HepG2 (cell line): ENCODE data around the gene DQX1. TPM values are rescaled to one million over a fixed set of nuclear protein-coding genes. Genes with fewer than 3 reads are reported as not detected.
A peak's percentile ranks its signal among the peaks of the same experiment; 100 is the strongest.

Experiments used
- ATAC-seq: fragments of 200-7000 bp; cut with Tn5 transposase; 3 replicates; pipeline ENCODE4 v1.9.1; 2020; ENCODE audit warnings: mild to moderate bottlenecking, moderate library complexity
- BruUV-seq: library from RNA; stranded (reverse); fragments of 400-500 nt; replicated peaks from 2 replicates; lab custom pipeline; 2021; lab: Mats Ljungman, UMichigan
- CTCF ChIA-PET: fragments of 300-600 bp; formaldehyde crosslinking; extraction: SDS; loops from one replicate; lab custom pipeline; 2021; ENCODE audit warnings: low total read pairs, inconsistent platforms, low intra/inter-chr PET ratio; lab: Yijun Ruan, JAX
- POLR2A ChIA-PET: fragments of 350-600 bp; sonication (Branson Sonifier 250); formaldehyde crosslinking; loops from one replicate; lab custom pipeline; 2020; ENCODE audit warnings: antibody characterized with exemption, inconsistent platforms; lab: Yijun Ruan, JAX
- DNase-seq: peaks from one replicate; pipeline ENCODE4 v3.0.0-alpha.2; 2015; ENCODE audit warnings: low spot score
- FAIRE-seq: peaks from 3 replicates; lab custom pipeline; 2011; peaks lifted over from hg19 to GRCh38; lab: Jason Lieb, UNC
- H2AFZ ChIP-seq: one replicate; pipeline ENCODE4 v1.6.1; 2011; ENCODE audit warnings: low read length, inconsistent platforms
- H3K27ac ChIP-seq: fragments of 300-600 bp; 3 replicates; pipeline ENCODE4 v1.8.0; 2011; ENCODE audit warnings: mixed run types, mild to moderate bottlenecking, mixed read lengths, low read length, inconsistent platforms; ENCODE audit not compliant: insufficient read depth; ENCODE audit errors: extremely low read length
- H3K27me3 ChIP-seq, 2 experiments: fragments of 200-600 bp in 1 of 2; 2 replicates in 1 of 2; 3 replicates in 1 of 2; pipeline versions ENCODE4 v1.6.0 to v1.8.0; 2011; ENCODE audit warnings: low read length in 2 of 2, mild to moderate bottlenecking in 2 of 2, moderate library complexity in 2 of 2, inconsistent platforms in 1 of 2; ENCODE audit not compliant: insufficient read depth in 2 of 2, control insufficient read depth in 1 of 2
- H3K36me3 ChIP-seq, 2 experiments: fragments of 200-600 bp in 1 of 2; replicated peaks in 1 of 2; 2 replicates in 1 of 2; 3 replicates in 1 of 2; pipeline versions ENCODE4 v1.5.1 to v1.8.0; 2011; ENCODE audit warnings: low read length in 2 of 2, inconsistent platforms in 1 of 2; ENCODE audit not compliant: insufficient read depth in 2 of 2, control insufficient read depth in 1 of 2
- H3K4me1 ChIP-seq: 2 replicates; pipeline ENCODE4 v1.5.1; 2012; ENCODE audit warnings: low read length, inconsistent platforms; ENCODE audit not compliant: insufficient read depth
- H3K4me2 ChIP-seq: 2 replicates; pipeline ENCODE4 v1.6.0; 2011; ENCODE audit warnings: low read depth, low read length, inconsistent platforms
- H3K4me3 ChIP-seq, 3 experiments: fragments of 200-600 bp in 1 of 3; sonication (generic), shearing (Covaris generic) in 1 of 3; replicated peaks in 1 of 3; 2 replicates each; pipeline ENCODE4 v1.5.1; 2011 to 2016; ENCODE audit warnings: low read length in 3 of 3, inconsistent platforms in 2 of 3, low read depth in 2 of 3, mild to moderate bottlenecking in 2 of 3, control low read depth in 1 of 3, mixed read lengths in 1 of 3; ENCODE audit not compliant: insufficient read depth in 1 of 3
- H3K79me2 ChIP-seq: one replicate; pipeline ENCODE4 v1.6.1; 2011; ENCODE audit warnings: low read length, inconsistent platforms; ENCODE audit not compliant: insufficient read depth
- H3K9ac ChIP-seq: 2 replicates; pipeline ENCODE4 v1.6.0; 2011; ENCODE audit warnings: mild to moderate bottlenecking, low read depth, low read length, inconsistent platforms; ENCODE audit not compliant: insufficient read depth
- H3K9me3 ChIP-seq: 2 replicates; pipeline ENCODE4 v1.5.1; 2012; ENCODE audit warnings: mild to moderate bottlenecking, low read length
- H4K20me1 ChIP-seq: 2 replicates; pipeline ENCODE4 v1.6.0; 2011; ENCODE audit warnings: inconsistent platforms, mild to moderate bottlenecking, low read length, moderate library complexity; ENCODE audit not compliant: insufficient read depth
- EP300 ChIP-seq, 3 experiments: sonication (generic) in 1 of 3; formaldehyde crosslinking in 1 of 3; IDR thresholded peaks; 2 replicates each; pipeline versions ENCODE4 v1.5.1 to v1.6.1; 2011 to 2020; ENCODE audit warnings: low read depth in 2 of 3, low read length in 2 of 3, borderline replicate concordance in 1 of 3, improper control_type of control experiment in 1 of 3, mild to moderate bottlenecking in 1 of 3, missing genetic modification reagents in 1 of 3, moderate library complexity in 1 of 3
- IRF1 ChIP-seq: sonication (generic); formaldehyde crosslinking; IDR thresholded peaks from 2 replicates; pipeline ENCODE4 v1.4.0; 2020; ENCODE audit warnings: low read depth, mild to moderate bottlenecking, missing genetic modification reagents
- KDM5B ChIP-seq: sonication (generic); formaldehyde crosslinking; IDR thresholded peaks from 2 replicates; pipeline ENCODE4 v1.4.0; 2020; ENCODE audit warnings: missing genetic modification reagents, mild to moderate bottlenecking, borderline replicate concordance
- TRAFD1 ChIP-seq: sonication (generic); formaldehyde crosslinking; IDR thresholded peaks from 2 replicates; pipeline ENCODE4 v1.5.1; 2020; ENCODE audit warnings: missing genetic modification reagents, mild to moderate bottlenecking, borderline replicate concordance
- ZBED4 ChIP-seq: sonication (generic); formaldehyde crosslinking; IDR thresholded peaks from 2 replicates; pipeline ENCODE4 v1.4.0; 2020; ENCODE audit warnings: missing genetic modification reagents, borderline replicate concordance
- ZNF552 ChIP-seq: sonication (generic); formaldehyde crosslinking; IDR thresholded peaks from 2 replicates; pipeline ENCODE4 v1.9.0; 2022; ENCODE audit warnings: missing genetic modification reagents, mild to moderate bottlenecking, borderline replicate concordance
- WGBS: methylation state at CpG from one replicate; pipeline ENCODE4 v1.1.6; 2017; ENCODE audit warnings: low lambda C conversion rate; 5-methylcytosine and 5-hydroxymethylcytosine counted together
- in situ Hi-C: cut with HindIII; loops from 2 replicates; pipeline ENCODE4 v1.10.0; 2017; ENCODE audit warnings: low pct_unique_long_range_greater_than_20kb; ENCODE audit not compliant: extremely low pct_ligation_motif_present
- intact Hi-C: fragments of 100-400 bp; cut with micrococcal nuclease; formaldehyde crosslinking; loops from one replicate; pipeline ENCODE4 v1.10.0; 2022; ENCODE audit not compliant: unreplicated experiment
- polyA plus RNA-seq, 8 experiments: library from polyadenylated mRNA; depleted of rRNA in 3 of 8; stranded (reverse) in 7 of 8; unstranded in 1 of 8; fragments of >200 nt; fragmentation: Illumina TruSeq in 4 of 8; extraction: Trizol in 4 of 8; gene quantifications; 2 replicates each; pipeline versions ENCODE4 v1.2.1 to v1.2.3, GENCODE V29; 2011 to 2016; ENCODE audit warnings: low read depth in 4 of 8, missing spikeins in 1 of 8, mixed read lengths in 1 of 8; ENCODE audit not compliant: insufficient read depth in 1 of 8
- total RNA-seq, 5 experiments: library from RNA; depleted of rRNA; stranded (reverse); fragments of >200 nt; fragmentation: Illumina TruSeq; extraction: Trizol; gene quantifications; 2 replicates each; pipeline ENCODE4 v1.2.3, GENCODE V29; 2016; ENCODE audit warnings: low read depth in 1 of 5

The DQX1 gene
- total and polyA plus RNA-seq, 2 of the 13 experiments (the other 11 are each of a cell fraction or from before 2014, with no cell fraction given) = 27.6 to 89.8 TPM

GRCh38 chr2:74489906-74490305 is 36.1 kb downstream of the DQX1 start:
- DNase-seq (no peak), FAIRE-seq (no peak), ATAC-seq (no peak)
- CTCF ChIA-PET = no interaction called here
- Histone ChIP-seq H3K4me1 (peaks cover 71% of the 10 kb centered on the region), H3K9ac (peak overlapping the region; percentile 17; the same call in 1 of the 2 replicates), H3K9me3 (no peaks in the 10 kb centered on the region), H3K4me3 (no peak overlapping the region), H3K27ac (peak overlapping the region; percentile 84), H2AFZ (no peak overlapping the region), H3K36me3 (peaks cover 35 to 49% of the 10 kb centered on the region in 2 experiments), H4K20me1 (no peaks in the 10 kb centered on the region), H3K79me2 (no peaks in the 10 kb centered on the region), H3K4me2 (no peak overlapping the region; the same call in 1 of the 2 replicates), H3K27me3 (no peaks in the 10 kb centered on the region)
- in situ Hi-C loops (no loop called here), intact Hi-C loops (loop anchor here (1.0 to 10.0 kb wide), 2 partner anchors 7 to 1795 kb away; no protein-coding TSS in a partner anchor)
- BruUV-seq = no TSS peak
- POLR2A ChIA-PET = interaction anchor here (1.2 to 20.6 kb wide), 10 partner anchors 9 to 60 kb away, joined by 3 to 795 read pairs (median 14); partner anchors contain the start of genes AUP1, DQX1, HTRA2 and LBX2
- 92% methylated on average over 8 of the region's 9 CpGs for WGBS
- TF ChIP-seq TRAFD1 (CRISPR knock-in tag) (no peak), KDM5B (CRISPR knock-in tag) (0 out of 2 replicates have a peak, but pooled peaks have one; percentile 2)

GRCh38 chr2:74488643-74489481 is 37.2 kb downstream of the DQX1 start:
- peak overlapping the region; percentile 48 for H3K4me2 ChIP-seq
- peak overlapping the region; percentile 84 for H3K27ac ChIP-seq
- intact Hi-C loops = loop anchor here (1.0 kb wide), 1 partner anchor 8 kb away; no protein-coding TSS in a partner anchor
- peaks cover 77% of the 10 kb centered on the region for H3K4me1 ChIP-seq
- peaks cover 4% of the 10 kb centered on the region for H3K79me2 ChIP-seq
- ATAC-seq (peak; percentile 83), DNase-seq (peak; percentile 93), FAIRE-seq (peak; percentile 99)
- BruUV-seq = TSS peak; percentile 48
- in situ Hi-C loops = no loop called here
- H2AFZ ChIP-seq = no peak overlapping the region
- WGBS = 20% methylated on average over 9 of the region's 9 CpGs
- ChIA-PET POLR2A (interaction anchor here (0.7 to 20.6 kb wide), 13 partner anchors 8 to 563 kb away, joined by 3 to 795 read pairs (median 11); partner anchors contain the start of genes AUP1, DQX1, HTRA2 and INO80B), CTCF (interaction anchor here (1.3 kb wide), 1 partner anchor 13 kb away, joined by 5 read pairs; no protein-coding TSS in a partner anchor)
- no peaks in the 10 kb centered on the region for H3K27me3 ChIP-seq
- no peaks in the 10 kb centered on the region for H3K9me3 ChIP-seq
- no peaks in the 10 kb centered on the region for H4K20me1 ChIP-seq
- peak overlapping the region; percentile 32 for H3K9ac ChIP-seq
- H3K4me3 ChIP-seq = peak overlapping the region in 1 of 3 experiments; percentile 18; a peak in 2 of 6 replicates
- peaks cover 34 to 44% of the 10 kb centered on the region in 2 experiments for H3K36me3 ChIP-seq
- TF ChIP-seq EP300 (IDR thresholded peaks at IDR 0.05; ENCODE audit: low read depth in 2 of 2, low read length in 2 of 2) (peak; percentile 92 to 98), EP300 (CRISPR knock-in tag; IDR thresholded peaks at IDR 0.05; ENCODE audit: borderline replicate concordance) (peak; percentile 92), ZBED4 (CRISPR knock-in tag) (0 out of 2 replicates have a peak, but pooled peaks have one; percentile 52), ZNF552 (CRISPR knock-in tag) (no peak; the same call in 1 of the 2 replicates), IRF1 (CRISPR knock-in tag) (no peak)
